WI38 (cell line): ENCODE data around the gene PLA2G2D.

Experiments used
- H3K4me3 ChIP-seq: 2 replicates; pipeline ENCODE4 v1.5.1; 2011; ENCODE audit warnings: low read depth, mild to moderate bottlenecking, control low read depth, low read length
- CTCF ChIP-seq: IDR thresholded peaks from 2 replicates; pipeline ENCODE4 v1.5.1; 2012; ENCODE audit warnings: low read depth, mild to moderate bottlenecking, control low read depth, low read length

Gene PLA2G2D

GRCh38 chr1:20149601-20150325, 30.4 kb upstream of the PLA2G2D start:
- TF ChIP-seq CTCF: no peak

GRCh38 chr1:20148571-20149500, 29.5 kb upstream of the PLA2G2D start:
- TF ChIP-seq CTCF: no peak

More at GRCh38 chr1:20149601-20150325, 30.4 kb upstream of the PLA2G2D start:
- no peak overlapping the region for H3K4me3 ChIP-seq

GRCh38 chr1:20147846-20148570, 28.7 kb upstream of the PLA2G2D start:
- H3K4me3 ChIP-seq: no peak overlapping the region

More at GRCh38 chr1:20148571-20149500, 29.5 kb upstream of the PLA2G2D start:
- H3K4me3 ChIP-seq: no peak overlapping the region

GRCh38 chr1:20143734-20144565, 24.6 kb upstream of the PLA2G2D start:
- no peak for TF ChIP-seq CTCF
- H3K4me3 ChIP-seq: no peak overlapping the region

More at GRCh38 chr1:20147846-20148570, 28.7 kb upstream of the PLA2G2D start:
- TF ChIP-seq CTCF: no peak

GRCh38 chr1:20143318-20143717, 24.0 kb upstream of the PLA2G2D start:
- no peak overlapping the region for H3K4me3 ChIP-seq
- TF ChIP-seq CTCF: no peak

GRCh38 chr1:20142001-20142710, 22.8 kb upstream of the PLA2G2D start:
- TF ChIP-seq CTCF: no peak
- no peak overlapping the region for H3K4me3 ChIP-seq
